Neural cell (in vitro differentiated cells): ENCODE results near the gene SYT7. TPM values are rescaled to one million over a fixed set of nuclear protein-coding genes. Genes with fewer than 3 reads are reported as not detected.
"Not testable (repeated sequence)": the region's sequence is repeated elsewhere in the genome, so short reads cannot be mapped to it uniquely, and the experiment has no call there.

Experiments
- H2AFZ ChIP-seq: fragments of 200-600, 300-800 bp; sonication (generic), shearing (Covaris generic); 2 replicates; pipeline ENCODE4 v1.6.0; 2014; ENCODE audit warnings: low read depth, mild to moderate bottlenecking, antibody characterized with exemption, low read length, moderate library complexity
- H3F3A ChIP-seq: fragments of 200-600 bp; shearing (Covaris generic); 2 replicates; pipeline ENCODE4 v1.6.1; 2016; ENCODE audit warnings: mild to moderate bottlenecking, moderate library complexity, mixed read lengths, antibody characterized with exemption, low read length; ENCODE audit not compliant: insufficient read depth, poor library complexity, severe bottlenecking
- H3K27ac ChIP-seq: fragments of 200-600, 300-800 bp; sonication (generic), shearing (Covaris generic); 2 replicates; pipeline ENCODE4 v1.5.1; 2014; ENCODE audit warnings: mild to moderate bottlenecking, low read length, moderate library complexity
- H3K27me3 ChIP-seq: fragments of 300-800, 200-600 bp; sonication (generic), shearing (Covaris generic); 2 replicates; pipeline ENCODE4 v1.6.0; 2014; ENCODE audit warnings: mild to moderate bottlenecking, low read depth, low read length, moderate library complexity; ENCODE audit not compliant: insufficient read depth
- H3K36me3 ChIP-seq: fragments of 300-800, 200-600 bp; sonication (generic), shearing (Covaris generic); 2 replicates; pipeline ENCODE4 v1.5.1; 2014; ENCODE audit warnings: mild to moderate bottlenecking, antibody characterized with exemption, low read length, moderate library complexity; ENCODE audit not compliant: insufficient read depth
- H3K4me2 ChIP-seq: fragments of 300-800, 200-600 bp; sonication (generic), shearing (Covaris generic); 2 replicates; pipeline ENCODE4 v1.6.0; 2014; ENCODE audit warnings: mild to moderate bottlenecking, low read length
- H3K4me3 ChIP-seq: fragments of 300-800, 200-600 bp; sonication (generic), shearing (Covaris generic); 2 replicates; pipeline ENCODE4 v1.5.1; 2014; ENCODE audit warnings: mild to moderate bottlenecking, low read length, moderate library complexity
- H3K79me2 ChIP-seq: fragments of 200-600 bp; shearing (Covaris generic); replicated peaks from 2 replicates; pipeline ENCODE4 v1.6.0; 2014; ENCODE audit warnings: mild to moderate bottlenecking, low read length, moderate library complexity; ENCODE audit not compliant: insufficient read depth
- H3K9ac ChIP-seq: fragments of 300-800, 200-600 bp; sonication (generic), shearing (Covaris generic); 2 replicates; pipeline ENCODE4 v1.6.1; 2016; ENCODE audit warnings: mild to moderate bottlenecking, low read length, mixed read lengths
- H3K9me2 ChIP-seq: fragments of 200-600 bp; shearing (Covaris generic); 2 replicates; pipeline ENCODE4 v1.6.1; 2016; ENCODE audit warnings: mild to moderate bottlenecking, low read length, mixed read lengths; ENCODE audit not compliant: insufficient read depth
- H3K9me3 ChIP-seq: fragments of 200-600, 300-800 bp; sonication (generic), shearing (Covaris generic); 2 replicates; pipeline ENCODE4 v1.6.1; 2016; ENCODE audit warnings: mild to moderate bottlenecking, mixed run types, low read length, moderate library complexity, mixed read lengths
- H4K20me1 ChIP-seq: fragments of 200-600 bp; shearing (Covaris generic); 2 replicates; pipeline ENCODE4 v1.6.1; 2016; ENCODE audit warnings: mild to moderate bottlenecking, mixed run types; ENCODE audit not compliant: insufficient read depth
- EP300 ChIP-seq: fragments of 450-650 bp; conservative IDR thresholded peaks from 2 replicates; pipeline ENCODE4 v1.6.1; 2014; ENCODE audit warnings: antibody characterized with exemption, mild to moderate bottlenecking, moderate library complexity; ENCODE audit not compliant: poor library complexity, severe bottlenecking
- EZH2 ChIP-seq: fragments of 200-600, 300-800 bp; shearing (Covaris generic), sonication (generic); IDR thresholded peaks from 2 replicates; pipeline ENCODE4 v1.6.1; 2014; ENCODE audit warnings: antibody characterized with exemption, low read length, borderline replicate concordance, mild to moderate bottlenecking; ENCODE audit not compliant: insufficient read depth, poor library complexity, severe bottlenecking
- MXI1 ChIP-seq: fragments of 450-650 bp; conservative IDR thresholded peaks from 2 replicates; pipeline ENCODE4 v1.6.1; 2014; ENCODE audit warnings: antibody characterized with exemption, mild to moderate bottlenecking; ENCODE audit not compliant: poor library complexity, severe bottlenecking
- POLR2AphosphoS5 ChIP-seq: IDR thresholded peaks from 2 replicates; pipeline ENCODE4 v1.6.1; 2012
- RAD21 ChIP-seq: fragments of 450-650 bp; conservative IDR thresholded peaks from 2 replicates; pipeline ENCODE4 v1.6.1; 2014; ENCODE audit warnings: antibody characterized with exemption, mild to moderate bottlenecking, moderate library complexity
- SMC3 ChIP-seq: fragments of 450-650 bp; conservative IDR thresholded peaks from 2 replicates; pipeline ENCODE4 v1.6.1; 2014; ENCODE audit warnings: antibody characterized with exemption, mild to moderate bottlenecking, moderate library complexity; ENCODE audit not compliant: poor library complexity
- TAF1 ChIP-seq: IDR thresholded peaks from 2 replicates; pipeline ENCODE4 v1.6.1; 2012; ENCODE audit warnings: low read depth
- polyA plus RNA-seq: library from polyadenylated mRNA; depleted of rRNA; stranded (reverse); fragments of >200 nt; gene quantifications from 2 replicates; pipeline ENCODE4 v1.2.3, GENCODE V29; 2014
- TF ChIP-seq, protein P1 (sequence below): IDR thresholded peaks from 2 replicates; pipeline ENCODE4 v1.6.1; 2012; ENCODE audit warnings: borderline replicate concordance
- TF ChIP-seq, protein P2 (sequence below): fragments of 450-650 bp; IDR thresholded peaks from 2 replicates; pipeline ENCODE4 v1.5.1; 2014; ENCODE audit warnings: antibody characterized with exemption, mild to moderate bottlenecking, moderate library complexity; ENCODE audit not compliant: poor library complexity, severe bottlenecking

The SYT7 gene
- polyA plus RNA-seq, 1 donor from 2014 or later = 14.0 TPM

- H3K27me3 ChIP-seq = no peaks in the 10 kb centered on the region
- no peak overlapping the region for H3K4me3 ChIP-seq
- H3K4me2 ChIP-seq = no peak overlapping the region
- H3K9me2 ChIP-seq = no peaks in the 10 kb centered on the region
- no peak overlapping the region for H3K27ac ChIP-seq
- TF ChIP-seq, protein P1, sequence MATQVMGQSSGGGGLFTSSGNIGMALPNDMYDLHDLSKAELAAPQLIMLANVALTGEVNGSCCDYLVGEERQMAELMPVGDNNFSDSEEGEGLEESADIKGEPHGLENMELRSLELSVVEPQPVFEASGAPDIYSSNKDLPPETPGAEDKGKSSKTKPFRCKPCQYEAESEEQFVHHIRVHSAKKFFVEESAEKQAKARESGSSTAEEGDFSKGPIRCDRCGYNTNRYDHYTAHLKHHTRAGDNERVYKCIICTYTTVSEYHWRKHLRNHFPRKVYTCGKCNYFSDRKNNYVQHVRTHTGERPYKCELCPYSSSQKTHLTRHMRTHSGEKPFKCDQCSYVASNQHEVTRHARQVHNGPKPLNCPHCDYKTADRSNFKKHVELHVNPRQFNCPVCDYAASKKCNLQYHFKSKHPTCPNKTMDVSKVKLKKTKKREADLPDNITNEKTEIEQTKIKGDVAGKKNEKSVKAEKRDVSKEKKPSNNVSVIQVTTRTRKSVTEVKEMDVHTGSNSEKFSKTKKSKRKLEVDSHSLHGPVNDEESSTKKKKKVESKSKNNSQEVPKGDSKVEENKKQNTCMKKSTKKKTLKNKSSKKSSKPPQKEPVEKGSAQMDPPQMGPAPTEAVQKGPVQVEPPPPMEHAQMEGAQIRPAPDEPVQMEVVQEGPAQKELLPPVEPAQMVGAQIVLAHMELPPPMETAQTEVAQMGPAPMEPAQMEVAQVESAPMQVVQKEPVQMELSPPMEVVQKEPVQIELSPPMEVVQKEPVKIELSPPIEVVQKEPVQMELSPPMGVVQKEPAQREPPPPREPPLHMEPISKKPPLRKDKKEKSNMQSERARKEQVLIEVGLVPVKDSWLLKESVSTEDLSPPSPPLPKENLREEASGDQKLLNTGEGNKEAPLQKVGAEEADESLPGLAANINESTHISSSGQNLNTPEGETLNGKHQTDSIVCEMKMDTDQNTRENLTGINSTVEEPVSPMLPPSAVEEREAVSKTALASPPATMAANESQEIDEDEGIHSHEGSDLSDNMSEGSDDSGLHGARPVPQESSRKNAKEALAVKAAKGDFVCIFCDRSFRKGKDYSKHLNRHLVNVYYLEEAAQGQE = no peak
- TF ChIP-seq EP300 (no peak), SMC3 (no peak), RAD21 (no peak), MXI1 (no peak), EZH2 (no peak), TAF1 (no peak), POLR2AphosphoS5 (no peak)
- TF ChIP-seq, protein P2, sequence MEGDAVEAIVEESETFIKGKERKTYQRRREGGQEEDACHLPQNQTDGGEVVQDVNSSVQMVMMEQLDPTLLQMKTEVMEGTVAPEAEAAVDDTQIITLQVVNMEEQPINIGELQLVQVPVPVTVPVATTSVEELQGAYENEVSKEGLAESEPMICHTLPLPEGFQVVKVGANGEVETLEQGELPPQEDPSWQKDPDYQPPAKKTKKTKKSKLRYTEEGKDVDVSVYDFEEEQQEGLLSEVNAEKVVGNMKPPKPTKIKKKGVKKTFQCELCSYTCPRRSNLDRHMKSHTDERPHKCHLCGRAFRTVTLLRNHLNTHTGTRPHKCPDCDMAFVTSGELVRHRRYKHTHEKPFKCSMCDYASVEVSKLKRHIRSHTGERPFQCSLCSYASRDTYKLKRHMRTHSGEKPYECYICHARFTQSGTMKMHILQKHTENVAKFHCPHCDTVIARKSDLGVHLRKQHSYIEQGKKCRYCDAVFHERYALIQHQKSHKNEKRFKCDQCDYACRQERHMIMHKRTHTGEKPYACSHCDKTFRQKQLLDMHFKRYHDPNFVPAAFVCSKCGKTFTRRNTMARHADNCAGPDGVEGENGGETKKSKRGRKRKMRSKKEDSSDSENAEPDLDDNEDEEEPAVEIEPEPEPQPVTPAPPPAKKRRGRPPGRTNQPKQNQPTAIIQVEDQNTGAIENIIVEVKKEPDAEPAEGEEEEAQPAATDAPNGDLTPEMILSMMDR = no peak
- H3K9me3 ChIP-seq = no peaks in the 10 kb centered on the region
- H3K36me3 ChIP-seq = no peaks in the 10 kb centered on the region
- H2AFZ ChIP-seq = no peak overlapping the region
- H3K9ac ChIP-seq = no peak overlapping the region
- H3F3A ChIP-seq = no peaks in the 10 kb centered on the region
- H3K79me2 ChIP-seq = no peaks in the 10 kb centered on the region
- no peaks in the 10 kb centered on the region for H4K20me1 ChIP-seq
Observed at GRCh38 chr11:61616434-61616833, 35.6 kb upstream of the SYT7 start.

DNA sequence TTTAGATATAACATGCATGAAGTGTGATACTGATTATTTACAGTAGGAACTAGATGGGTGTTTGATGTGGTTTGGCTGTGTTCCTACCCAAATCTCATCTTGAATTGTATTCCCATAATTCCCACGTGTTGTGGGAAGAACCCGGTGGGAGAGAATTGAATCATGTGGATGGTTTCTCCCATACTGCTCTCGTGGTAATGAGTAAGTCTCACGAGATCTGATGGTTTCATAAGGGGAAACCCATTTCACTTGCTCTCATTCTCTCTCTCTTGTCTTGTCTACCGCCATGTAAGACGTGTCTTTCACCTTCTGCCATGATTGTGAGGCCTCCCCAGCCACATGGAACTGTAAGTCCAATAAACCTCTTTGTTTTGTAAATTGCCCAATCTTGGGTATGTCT lies 33.9 kb upstream of the SYT7 start:
- H3K4me2 ChIP-seq, H3K9ac ChIP-seq, H3F3A ChIP-seq, H3K27ac ChIP-seq, H3K36me3 ChIP-seq, H2AFZ ChIP-seq, H4K20me1 ChIP-seq, H3K27me3 ChIP-seq, H3K79me2 ChIP-seq, H3K9me2 ChIP-seq, H3K4me3 ChIP-seq, H3K9me3 ChIP-seq: not testable (repeated sequence)

DNA sequence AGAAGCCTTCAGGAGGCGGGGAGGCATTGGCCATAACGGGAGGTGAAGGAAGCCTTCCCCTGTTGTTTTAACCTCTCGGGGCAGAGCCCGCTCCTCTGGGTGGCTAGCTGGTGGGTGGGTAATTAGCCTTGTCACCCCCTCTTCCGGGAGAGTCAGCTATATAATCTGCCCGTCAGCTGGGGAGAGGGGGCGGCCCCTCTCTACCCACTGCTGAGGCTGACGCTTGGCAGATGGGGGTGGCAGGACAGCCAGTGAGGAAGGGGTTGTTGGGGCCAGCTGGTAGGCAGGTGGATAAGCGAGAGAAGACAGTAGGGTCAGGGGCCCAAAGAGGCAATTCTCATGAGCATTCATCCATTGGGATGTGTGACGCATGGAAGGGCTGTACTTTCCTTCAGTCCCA lies 33.0 kb upstream of the SYT7 start:
- Histone ChIP-seq H3K9me2 (no peaks in the 10 kb centered on the region), H3K36me3 (no peaks in the 10 kb centered on the region), H3K79me2 (no peaks in the 10 kb centered on the region), H3K9me3 (no peaks in the 10 kb centered on the region), H3F3A (no peaks in the 10 kb centered on the region), H3K9ac (no peak overlapping the region), H4K20me1 (no peaks in the 10 kb centered on the region), H3K27me3 (no peaks in the 10 kb centered on the region), H3K27ac (no peak overlapping the region), H3K4me2 (no peak overlapping the region), H3K4me3 (no peak overlapping the region), H2AFZ (no peak overlapping the region)
- TF ChIP-seq SMC3 (no peak), RAD21 (no peak), TAF1 (no peak), EZH2 (no peak), EP300 (no peak), POLR2AphosphoS5 (no peak), MXI1 (no peak)
- TF ChIP-seq, protein P2 = no peak
- TF ChIP-seq, protein P1 = no peak
